ENCODE data around the gene SOX5. TPM values are rescaled to one million over a fixed set of nuclear protein-coding genes. Genes with fewer than 3 reads are reported as not detected.

The SOX5 gene
- total and polyA plus RNA-seq, 2 donors (not counting 1 experiment from before 2014, with no cell fraction given): 9.2 to 32.0 TPM

- no peaks in the 10 kb centered on the region for H3K27me3 ChIP-seq (ENCODE audit: control insufficient read depth, insufficient read depth, low read length)
- H3K79me2 ChIP-seq (ENCODE audit: control insufficient read depth, insufficient read depth, low read length): no peaks in the 10 kb centered on the region
- TF ChIP-seq EZH2 (IDR thresholded peaks at IDR 0.05; ENCODE audit: low read length, missing control alignments) (no peak), CTCF (conservative IDR thresholded peaks at IDR 0.05 in 1 of 2, IDR thresholded peaks at IDR 0.05 in 1 of 2; ENCODE audit: low read depth in 1 of 2, low read length in 2 of 2) (no peak)
- H3K27ac ChIP-seq (ENCODE audit: insufficient read depth, low read length): no peak overlapping the region
- H3K9me3 ChIP-seq (ENCODE audit: control insufficient read depth, insufficient read depth, low read depth, low read length): no peaks in the 10 kb centered on the region
- no peaks in the 10 kb centered on the region for H3K36me3 ChIP-seq (ENCODE audit: control insufficient read depth, insufficient read depth, low read length)
- DNase-seq (ENCODE audit: low read depth in 2 of 2): no peak
- H2AFZ ChIP-seq (ENCODE audit: low read length): no peak overlapping the region
- no peaks in the 10 kb centered on the region for H3K4me1 ChIP-seq (ENCODE audit: control insufficient read depth, extremely low read depth, insufficient read depth, low read length)
- H3K9ac ChIP-seq (ENCODE audit: insufficient read depth, low read length): no peak overlapping the region
- no peaks in the 10 kb centered on the region for H4K20me1 ChIP-seq (ENCODE audit: control insufficient read depth, extremely low read depth, insufficient read depth, low read length)
- no peak overlapping the region for H3K4me2 ChIP-seq (ENCODE audit: extremely low read depth, insufficient read depth, low read length)
- H3K4me3 ChIP-seq (replicated peaks in 1 of 4; ENCODE audit: control extremely low read depth in 1 of 4, insufficient read depth in 1 of 4, low read depth in 3 of 4, low read length in 4 of 4): no peak overlapping the region
Observed at GRCh38 chr12:23857178-23857577, 92.3 kb downstream of the SOX5 start.

GRCh38 chr12:23855813-23856212 lies 93.7 kb downstream of the SOX5 start:
- Histone ChIP-seq H3K9me3 (ENCODE audit: control insufficient read depth, insufficient read depth, low read depth, low read length) (no peaks in the 10 kb centered on the region), H3K4me2 (ENCODE audit: extremely low read depth, insufficient read depth, low read length) (no peak overlapping the region), H3K27me3 (ENCODE audit: control insufficient read depth, insufficient read depth, low read length) (no peaks in the 10 kb centered on the region), H3K36me3 (ENCODE audit: control insufficient read depth, insufficient read depth, low read length) (no peaks in the 10 kb centered on the region), H3K4me1 (ENCODE audit: control insufficient read depth, extremely low read depth, insufficient read depth, low read length) (no peaks in the 10 kb centered on the region), H3K9ac (ENCODE audit: insufficient read depth, low read length) (no peak overlapping the region), H2AFZ (ENCODE audit: low read length) (no peak overlapping the region), H3K79me2 (ENCODE audit: control insufficient read depth, insufficient read depth, low read length) (no peaks in the 10 kb centered on the region), H3K4me3 (replicated peaks in 1 of 4; ENCODE audit: control extremely low read depth in 1 of 4, insufficient read depth in 1 of 4, low read depth in 3 of 4, low read length in 4 of 4) (no peak overlapping the region), H4K20me1 (ENCODE audit: control insufficient read depth, extremely low read depth, insufficient read depth, low read length) (no peaks in the 10 kb centered on the region), H3K27ac (ENCODE audit: insufficient read depth, low read length) (no peak overlapping the region)
- no peak for TF ChIP-seq EZH2 (IDR thresholded peaks at IDR 0.05; ENCODE audit: low read length, missing control alignments)
- TF ChIP-seq CTCF (conservative IDR thresholded peaks at IDR 0.05 in 1 of 2, IDR thresholded peaks at IDR 0.05 in 1 of 2; ENCODE audit: low read depth in 1 of 2, low read length in 2 of 2): no peak
- no peak for DNase-seq (ENCODE audit: low read depth in 2 of 2)

- no peak for TF ChIP-seq EZH2 (IDR thresholded peaks at IDR 0.05; ENCODE audit: low read length, missing control alignments)
- no peak for TF ChIP-seq CTCF (conservative IDR thresholded peaks at IDR 0.05 in 1 of 2, IDR thresholded peaks at IDR 0.05 in 1 of 2; ENCODE audit: low read depth in 1 of 2, low read length in 2 of 2)
- H4K20me1 ChIP-seq (ENCODE audit: control insufficient read depth, extremely low read depth, insufficient read depth, low read length): no peaks in the 10 kb centered on the region
- no peaks in the 10 kb centered on the region for H3K4me1 ChIP-seq (ENCODE audit: control insufficient read depth, extremely low read depth, insufficient read depth, low read length)
- H3K4me2 ChIP-seq (ENCODE audit: extremely low read depth, insufficient read depth, low read length): no peak overlapping the region
- H3K79me2 ChIP-seq (ENCODE audit: control insufficient read depth, insufficient read depth, low read length): no peaks in the 10 kb centered on the region
- no peak overlapping the region for H2AFZ ChIP-seq (ENCODE audit: low read length)
- no peaks in the 10 kb centered on the region for H3K27me3 ChIP-seq (ENCODE audit: control insufficient read depth, insufficient read depth, low read length)
- H3K27ac ChIP-seq (ENCODE audit: insufficient read depth, low read length): no peak overlapping the region
- no peak for DNase-seq (ENCODE audit: low read depth in 2 of 2)
- H3K4me3 ChIP-seq (replicated peaks in 1 of 4; ENCODE audit: control extremely low read depth in 1 of 4, insufficient read depth in 1 of 4, low read depth in 3 of 4, low read length in 4 of 4): no peak overlapping the region
- H3K9me3 ChIP-seq (ENCODE audit: control insufficient read depth, insufficient read depth, low read depth, low read length): no peaks in the 10 kb centered on the region
- H3K36me3 ChIP-seq (ENCODE audit: control insufficient read depth, insufficient read depth, low read length): no peaks in the 10 kb centered on the region
- no peak overlapping the region for H3K9ac ChIP-seq (ENCODE audit: insufficient read depth, low read length)
Observed at GRCh38 chr12:23854598-23854997, 94.9 kb downstream of the SOX5 start.
